ENCODE measurements around the gene FEZ2.

GRCh38 chr2:36520431-36520830 lies 77.5 kb downstream of the FEZ2 start:
- TF ChIP-seq FOXA1 (IDR thresholded peaks at IDR 0.05) (no peak), BHLHE40 (IDR thresholded peaks at IDR 0.05; ENCODE audit: borderline replicate concordance) (no peak), FOXM1 (IDR thresholded peaks at IDR 0.05; ENCODE audit: borderline replicate concordance) (no peak), ELF4 (IDR thresholded peaks at IDR 0.05) (no peak), FOXK2 (IDR thresholded peaks at IDR 0.05) (no peak), HDGF (IDR thresholded peaks at IDR 0.05; ENCODE audit: borderline replicate concordance) (no peak), SUZ12 (IDR thresholded peaks at IDR 0.05) (no peak)

Measured in HEK293T (cell line).